ENCODE data around the gene RNF10.

RNF10 gene

GRCh38 chr12:120539303-120539702 is 5.1 kb downstream of the RNF10 start:
- Histone ChIP-seq H3K9me3 (ENCODE audit: control insufficient read depth in 1 of 2, low read length in 2 of 2) (no peaks in the 10 kb centered on the region), H3K36me3 (ENCODE audit: control insufficient read depth in 1 of 2, insufficient read depth in 2 of 2, low read length in 2 of 2) (peaks cover 0 to 25% of the 10 kb centered on the region in 2 donors), H3K9ac (ENCODE audit: low read depth in 1 of 2, low read length in 2 of 2) (peak overlapping the region in 1 of 2 donors; percentile 28), H3K27me3 (ENCODE audit: control insufficient read depth in 1 of 2, insufficient read depth in 2 of 2, low read length in 2 of 2) (no peaks in the 10 kb centered on the region), H3K4me3 (ENCODE audit: low read depth in 1 of 2, low read length in 2 of 2) (peak overlapping the region in 1 of 2 donors; percentile 80), H3K4me1 (ENCODE audit: control insufficient read depth in 1 of 2, insufficient read depth in 2 of 2, low read length in 2 of 2) (peaks cover 41 to 53% of the 10 kb centered on the region in 2 donors), H3K27ac (ENCODE audit: low read depth, low read length) (peak overlapping the region; percentile 45)

- Histone ChIP-seq H3K9ac (ENCODE audit: low read depth in 1 of 2, low read length in 2 of 2) (peak overlapping the region in 1 of 2 donors; percentile 11), H3K27ac (ENCODE audit: low read depth, low read length) (no peak overlapping the region), H3K4me1 (ENCODE audit: control insufficient read depth in 1 of 2, insufficient read depth in 2 of 2, low read length in 2 of 2) (peaks cover 41 to 52% of the 10 kb centered on the region in 2 donors), H3K36me3 (ENCODE audit: control insufficient read depth in 1 of 2, insufficient read depth in 2 of 2, low read length in 2 of 2) (peaks cover 0 to 28% of the 10 kb centered on the region in 2 donors), H3K4me3 (ENCODE audit: low read depth in 1 of 2, low read length in 2 of 2) (no peak overlapping the region), H3K27me3 (ENCODE audit: control insufficient read depth in 1 of 2, insufficient read depth in 2 of 2, low read length in 2 of 2) (no peaks in the 10 kb centered on the region), H3K9me3 (ENCODE audit: control insufficient read depth in 1 of 2, low read length in 2 of 2) (no peaks in the 10 kb centered on the region)
Measured at GRCh38 chr12:120540445-120540844, 6.3 kb downstream of the RNF10 start.

DNA sequence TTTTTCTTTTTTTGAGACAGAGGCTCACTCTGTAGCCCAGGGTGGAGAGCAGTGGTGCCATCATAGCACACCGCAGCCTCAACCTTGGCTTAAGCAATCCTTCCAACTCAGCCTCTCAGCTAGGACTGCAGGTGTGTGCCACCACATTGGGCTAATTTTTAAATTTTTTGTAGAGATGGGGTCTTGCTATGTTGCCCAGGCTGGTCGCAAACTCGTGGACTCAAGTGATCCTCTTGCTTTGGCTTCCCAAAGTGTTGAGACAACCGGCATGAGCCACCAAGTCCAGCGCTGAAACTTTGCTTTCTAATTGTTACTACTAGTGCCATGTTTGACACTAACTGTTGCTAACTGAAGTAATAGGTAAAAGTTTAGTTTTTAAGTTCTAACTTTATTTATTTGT is 8.0 kb downstream of the RNF10 start:
- peaks cover 32 to 36% of the 10 kb centered on the region in 2 donors for H3K4me1 ChIP-seq (ENCODE audit: control insufficient read depth in 1 of 2, insufficient read depth in 2 of 2, low read length in 2 of 2)
- no peaks in the 10 kb centered on the region for H3K9me3 ChIP-seq (ENCODE audit: control insufficient read depth in 1 of 2, low read length in 2 of 2)
- H3K27ac ChIP-seq (ENCODE audit: low read depth, low read length) = no peak overlapping the region
- H3K27me3 ChIP-seq (ENCODE audit: control insufficient read depth in 1 of 2, insufficient read depth in 2 of 2, low read length in 2 of 2) = no peaks in the 10 kb centered on the region
- H3K9ac ChIP-seq (ENCODE audit: low read depth in 1 of 2, low read length in 2 of 2) = no peak overlapping the region
- no peak overlapping the region for H3K4me3 ChIP-seq (ENCODE audit: low read depth in 1 of 2, low read length in 2 of 2)
- H3K36me3 ChIP-seq (ENCODE audit: control insufficient read depth in 1 of 2, insufficient read depth in 2 of 2, low read length in 2 of 2) = peaks cover 11 to 40% of the 10 kb centered on the region in 2 donors

DNA sequence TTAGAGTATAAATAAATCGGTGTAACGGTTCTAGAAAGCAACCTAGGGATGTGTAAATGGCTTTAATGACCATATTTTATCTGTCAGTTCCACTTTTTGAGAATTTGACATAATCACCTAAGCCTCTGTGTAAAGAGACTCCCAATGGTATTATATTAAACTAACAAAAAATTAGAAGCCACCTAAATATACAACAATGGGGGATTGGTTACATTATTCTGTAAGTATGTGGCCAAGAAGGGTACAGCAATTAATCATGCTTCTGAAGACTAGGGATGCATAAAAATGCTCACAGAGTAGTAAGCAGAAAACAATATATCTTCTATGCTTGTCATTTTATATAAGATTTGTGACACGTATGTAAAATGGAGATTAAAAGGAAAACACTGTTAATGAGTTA is 10.5 kb downstream of the RNF10 start:
- Histone ChIP-seq H3K36me3 (ENCODE audit: control insufficient read depth in 1 of 2, insufficient read depth in 2 of 2, low read length in 2 of 2) (peaks cover 26 to 53% of the 10 kb centered on the region in 2 donors), H3K9me3 (ENCODE audit: control insufficient read depth in 1 of 2, low read length in 2 of 2) (no peaks in the 10 kb centered on the region), H3K27me3 (ENCODE audit: control insufficient read depth in 1 of 2, insufficient read depth in 2 of 2, low read length in 2 of 2) (no peaks in the 10 kb centered on the region), H3K9ac (ENCODE audit: low read depth in 1 of 2, low read length in 2 of 2) (no peak overlapping the region), H3K4me3 (ENCODE audit: low read depth in 1 of 2, low read length in 2 of 2) (no peak overlapping the region), H3K27ac (ENCODE audit: low read depth, low read length) (no peak overlapping the region), H3K4me1 (ENCODE audit: control insufficient read depth in 1 of 2, insufficient read depth in 2 of 2, low read length in 2 of 2) (peaks cover 12 to 16% of the 10 kb centered on the region in 2 donors)

- Histone ChIP-seq H3K27me3 (ENCODE audit: control insufficient read depth in 1 of 2, insufficient read depth in 2 of 2, low read length in 2 of 2) (no peaks in the 10 kb centered on the region), H3K9ac (ENCODE audit: low read depth in 1 of 2, low read length in 2 of 2) (no peak overlapping the region), H3K4me3 (ENCODE audit: low read depth in 1 of 2, low read length in 2 of 2) (no peak overlapping the region), H3K9me3 (ENCODE audit: control insufficient read depth in 1 of 2, low read length in 2 of 2) (no peaks in the 10 kb centered on the region), H3K27ac (ENCODE audit: low read depth, low read length) (no peak overlapping the region), H3K36me3 (ENCODE audit: control insufficient read depth in 1 of 2, insufficient read depth in 2 of 2, low read length in 2 of 2) (peaks cover 26 to 50% of the 10 kb centered on the region in 2 donors), H3K4me1 (ENCODE audit: control insufficient read depth in 1 of 2, insufficient read depth in 2 of 2, low read length in 2 of 2) (peaks cover 7 to 13% of the 10 kb centered on the region in 2 donors)
Measured at GRCh38 chr12:120546050-120546386, 11.9 kb downstream of the RNF10 start.

GRCh38 chr12:120554678-120555077 is 20.5 kb downstream of the RNF10 start:
- H3K4me1 ChIP-seq (ENCODE audit: control insufficient read depth in 1 of 2, insufficient read depth in 2 of 2, low read length in 2 of 2) = peaks cover 13 to 16% of the 10 kb centered on the region in 2 donors
- peaks cover 20 to 43% of the 10 kb centered on the region in 2 donors for H3K36me3 ChIP-seq (ENCODE audit: control insufficient read depth in 1 of 2, insufficient read depth in 2 of 2, low read length in 2 of 2)
- no peak overlapping the region for H3K27ac ChIP-seq (ENCODE audit: low read depth, low read length)
- no peak overlapping the region for H3K4me3 ChIP-seq (ENCODE audit: low read depth in 1 of 2, low read length in 2 of 2)
- H3K9me3 ChIP-seq (ENCODE audit: control insufficient read depth in 1 of 2, low read length in 2 of 2) = no peaks in the 10 kb centered on the region
- H3K27me3 ChIP-seq (ENCODE audit: control insufficient read depth in 1 of 2, insufficient read depth in 2 of 2, low read length in 2 of 2) = no peaks in the 10 kb centered on the region
- no peak overlapping the region for H3K9ac ChIP-seq (ENCODE audit: low read depth in 1 of 2, low read length in 2 of 2)

GRCh38 chr12:120557589-120557988 is 23.4 kb downstream of the RNF10 start:
- H3K36me3 ChIP-seq (ENCODE audit: control insufficient read depth in 1 of 2, insufficient read depth in 2 of 2, low read length in 2 of 2) = peaks cover 35 to 69% of the 10 kb centered on the region in 2 donors
- H3K9me3 ChIP-seq (ENCODE audit: control insufficient read depth in 1 of 2, low read length in 2 of 2) = no peaks in the 10 kb centered on the region
- no peaks in the 10 kb centered on the region for H3K27me3 ChIP-seq (ENCODE audit: control insufficient read depth in 1 of 2, insufficient read depth in 2 of 2, low read length in 2 of 2)
- H3K4me1 ChIP-seq (ENCODE audit: control insufficient read depth in 1 of 2, insufficient read depth in 2 of 2, low read length in 2 of 2) = peaks cover 2 to 3% of the 10 kb centered on the region in 2 donors
- H3K9ac ChIP-seq (ENCODE audit: low read depth in 1 of 2, low read length in 2 of 2) = no peak overlapping the region
- H3K27ac ChIP-seq (ENCODE audit: low read depth, low read length) = no peak overlapping the region
- no peak overlapping the region for H3K4me3 ChIP-seq (ENCODE audit: low read depth in 1 of 2, low read length in 2 of 2)

- H3K9me3 ChIP-seq (ENCODE audit: control insufficient read depth in 1 of 2, low read length in 2 of 2) = no peaks in the 10 kb centered on the region
- H3K4me1 ChIP-seq (ENCODE audit: control insufficient read depth in 1 of 2, insufficient read depth in 2 of 2, low read length in 2 of 2) = no peaks in the 10 kb centered on the region
- H3K4me3 ChIP-seq (ENCODE audit: low read depth in 1 of 2, low read length in 2 of 2) = no peak overlapping the region
- no peak overlapping the region for H3K27ac ChIP-seq (ENCODE audit: low read depth, low read length)
- no peak overlapping the region for H3K9ac ChIP-seq (ENCODE audit: low read depth in 1 of 2, low read length in 2 of 2)
- peaks cover 58 to 85% of the 10 kb centered on the region in 2 donors for H3K36me3 ChIP-seq (ENCODE audit: control insufficient read depth in 1 of 2, insufficient read depth in 2 of 2, low read length in 2 of 2)
- no peaks in the 10 kb centered on the region for H3K27me3 ChIP-seq (ENCODE audit: control insufficient read depth in 1 of 2, insufficient read depth in 2 of 2, low read length in 2 of 2)
Measured at GRCh38 chr12:120562906-120563305, 28.8 kb downstream of the RNF10 start.

DNA sequence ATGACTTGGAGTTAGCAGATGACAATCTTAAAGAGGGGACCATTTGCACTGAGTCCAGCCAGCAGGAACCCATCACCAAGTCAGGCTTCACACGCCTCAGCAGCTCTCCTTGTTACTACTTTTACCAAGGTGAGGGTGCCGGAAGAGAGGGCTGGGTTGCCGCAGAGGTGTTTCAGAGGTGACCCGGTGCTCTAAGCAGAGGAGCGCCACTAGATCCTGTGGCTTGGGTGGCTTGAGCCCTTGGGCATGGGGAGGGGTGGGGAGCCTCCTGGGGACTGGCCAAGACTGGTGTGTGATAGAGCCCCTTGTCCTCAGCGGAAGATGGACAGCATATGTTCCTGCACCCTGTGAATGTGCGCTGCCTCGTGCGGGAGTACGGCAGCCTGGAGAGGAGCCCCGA is 29.3 kb downstream of the RNF10 start:
- H3K9me3 ChIP-seq (ENCODE audit: control insufficient read depth in 1 of 2, low read length in 2 of 2) = no peaks in the 10 kb centered on the region
- H3K36me3 ChIP-seq (ENCODE audit: control insufficient read depth in 1 of 2, insufficient read depth in 2 of 2, low read length in 2 of 2) = peaks cover 58 to 90% of the 10 kb centered on the region in 2 donors
- H3K9ac ChIP-seq (ENCODE audit: low read depth in 1 of 2, low read length in 2 of 2) = no peak overlapping the region
- no peaks in the 10 kb centered on the region for H3K27me3 ChIP-seq (ENCODE audit: control insufficient read depth in 1 of 2, insufficient read depth in 2 of 2, low read length in 2 of 2)
- H3K4me3 ChIP-seq (ENCODE audit: low read depth in 1 of 2, low read length in 2 of 2) = no peak overlapping the region
- no peaks in the 10 kb centered on the region for H3K4me1 ChIP-seq (ENCODE audit: control insufficient read depth in 1 of 2, insufficient read depth in 2 of 2, low read length in 2 of 2)
- H3K27ac ChIP-seq (ENCODE audit: low read depth, low read length) = no peak overlapping the region

- Histone ChIP-seq H3K4me3 (ENCODE audit: low read depth in 1 of 2, low read length in 2 of 2) (no peak overlapping the region), H3K9ac (ENCODE audit: low read depth in 1 of 2, low read length in 2 of 2) (no peak overlapping the region), H3K4me1 (ENCODE audit: control insufficient read depth in 1 of 2, insufficient read depth in 2 of 2, low read length in 2 of 2) (no peaks in the 10 kb centered on the region), H3K27me3 (ENCODE audit: control insufficient read depth in 1 of 2, insufficient read depth in 2 of 2, low read length in 2 of 2) (no peaks in the 10 kb centered on the region), H3K9me3 (ENCODE audit: control insufficient read depth in 1 of 2, low read length in 2 of 2) (no peaks in the 10 kb centered on the region), H3K36me3 (ENCODE audit: control insufficient read depth in 1 of 2, insufficient read depth in 2 of 2, low read length in 2 of 2) (peaks cover 53 to 94% of the 10 kb centered on the region in 2 donors), H3K27ac (ENCODE audit: low read depth, low read length) (no peak overlapping the region)
Measured at GRCh38 chr12:120571299-120571698, 37.1 kb downstream of the RNF10 start.

- Histone ChIP-seq H3K36me3 (ENCODE audit: control insufficient read depth in 1 of 2, insufficient read depth in 2 of 2, low read length in 2 of 2) (peaks cover 62 to 94% of the 10 kb centered on the region in 2 donors), H3K27ac (ENCODE audit: low read depth, low read length) (no peak overlapping the region), H3K4me1 (ENCODE audit: control insufficient read depth in 1 of 2, insufficient read depth in 2 of 2, low read length in 2 of 2) (no peaks in the 10 kb centered on the region)
Measured at GRCh38 chr12:120573560-120573959, 39.4 kb downstream of the RNF10 start.

More at GRCh38 chr12:120573560-120573959, 39.4 kb downstream of the RNF10 start:
- no peaks in the 10 kb centered on the region for H3K27me3 ChIP-seq (ENCODE audit: control insufficient read depth in 1 of 2, insufficient read depth in 2 of 2, low read length in 2 of 2)
- no peak overlapping the region for H3K4me3 ChIP-seq (ENCODE audit: low read depth in 1 of 2, low read length in 2 of 2)
- H3K9me3 ChIP-seq (ENCODE audit: control insufficient read depth in 1 of 2, low read length in 2 of 2) = no peaks in the 10 kb centered on the region
- no peak overlapping the region for H3K9ac ChIP-seq (ENCODE audit: low read depth in 1 of 2, low read length in 2 of 2)

Data from duodenal mucosa (tissue), 2 donors.